CD14-positive monocyte (primary cell): ENCODE measurements around the gene EDARADD. TPM values are rescaled to one million over a fixed set of nuclear protein-coding genes. Genes with fewer than 3 reads are reported as not detected.
A peak's percentile ranks its signal among the peaks of the same experiment; 100 is the strongest.
"Not testable (repeated sequence)": the region's sequence is repeated elsewhere in the genome, so short reads cannot be mapped to it uniquely, and the experiment has no call there.

ENCODE experiments used
- DNase-seq, 3 donors: peaks; one replicate each; pipeline ENCODE4 v3.0.0-alpha.2; 2011 to 2022
- H2AFZ ChIP-seq: 2 replicates; pipeline ENCODE4 v1.6.0; 2012; ENCODE audit warnings: mild to moderate bottlenecking, low read depth, low read length, inconsistent platforms; ENCODE audit not compliant: insufficient read depth, poor library complexity, severe bottlenecking
- H3K27ac ChIP-seq, 2 donors: 1 replicate in 1 of 2; 2 replicates in 1 of 2; pipeline ENCODE4 v1.5.1; 2012 to 2013; ENCODE audit warnings: low read length in 2 of 2, control low read depth in 1 of 2, inconsistent platforms in 1 of 2, low read depth in 1 of 2, mild to moderate bottlenecking in 1 of 2
- H3K27me3 ChIP-seq, 2 donors: one replicate each; pipeline versions ENCODE4 v1.6.0 to v1.6.1; 2011 to 2013; ENCODE audit warnings: low read length in 2 of 2; ENCODE audit not compliant: control insufficient read depth in 2 of 2, insufficient read depth in 2 of 2
- H3K36me3 ChIP-seq, 2 donors: replicated peaks in 1 of 2; 1 replicate in 1 of 2; 2 replicates in 1 of 2; pipeline versions ENCODE4 v1.5.1 to v1.6.1; 2012 to 2013; ENCODE audit warnings: low read length in 2 of 2, control low read depth in 1 of 2, inconsistent platforms in 1 of 2, mild to moderate bottlenecking in 1 of 2; ENCODE audit not compliant: insufficient read depth in 2 of 2, control insufficient read depth in 1 of 2
- H3K4me1 ChIP-seq, 2 donors: 1 replicate in 1 of 2; 2 replicates in 1 of 2; pipeline versions ENCODE4 v1.5.1 to v1.6.1; 2012 to 2013; ENCODE audit warnings: low read length in 2 of 2, control low read depth in 1 of 2, inconsistent platforms in 1 of 2, mild to moderate bottlenecking in 1 of 2, moderate library complexity in 1 of 2; ENCODE audit not compliant: insufficient read depth in 2 of 2, control insufficient read depth in 1 of 2
- H3K4me2 ChIP-seq: replicated peaks from 2 replicates; pipeline ENCODE3; 2012; ENCODE audit warnings: low read length, moderate library complexity, mild to moderate bottlenecking; ENCODE audit not compliant: poor library complexity, severe bottlenecking; ENCODE audit errors: extremely low read depth
- H3K4me3 ChIP-seq, 3 experiments: fragments of 200-600 bp in 1 of 3; sonication (generic) in 1 of 3; replicated peaks in 1 of 3; 1 replicate in 2 of 3; 2 replicates in 1 of 3; pipeline ENCODE4 v1.5.1; 2011 to 2013; ENCODE audit warnings: low read length in 3 of 3, mild to moderate bottlenecking in 3 of 3, control low read depth in 2 of 3, low read depth in 2 of 3, inconsistent platforms in 1 of 3, moderate library complexity in 1 of 3
- H3K79me2 ChIP-seq: 2 replicates; pipeline ENCODE4 v1.6.0; 2012; ENCODE audit warnings: mild to moderate bottlenecking, control low read depth, inconsistent platforms, low read length, moderate library complexity; ENCODE audit not compliant: insufficient read depth
- H3K9ac ChIP-seq: 2 replicates; pipeline ENCODE4 v1.6.0; 2017; ENCODE audit warnings: low read length, mild to moderate bottlenecking; ENCODE audit not compliant: insufficient read depth, poor library complexity, severe bottlenecking
- H3K9me3 ChIP-seq, 2 donors: replicated peaks in 1 of 2; 1 replicate in 1 of 2; 2 replicates in 1 of 2; pipeline versions ENCODE4 v1.5.1 to v1.6.1; 2012 to 2013; ENCODE audit warnings: low read length in 2 of 2, control low read depth in 1 of 2; ENCODE audit not compliant: control insufficient read depth in 1 of 2, insufficient read depth in 1 of 2
- H4K20me1 ChIP-seq: 2 replicates; pipeline ENCODE4 v1.6.0; 2012; ENCODE audit warnings: mild to moderate bottlenecking, low read length, control low read depth, moderate library complexity; ENCODE audit not compliant: insufficient read depth
- H3K27ac Mint-ChIP-seq, 7 donors: one replicate each; pipeline ENCODE4 v1.8.0; 2020; ENCODE audit warnings: mild to moderate bottlenecking in 7 of 7, mixed read lengths in 7 of 7, moderate library complexity in 6 of 7, inconsistent platforms in 2 of 7
- H3K27me3 Mint-ChIP-seq, 3 donors: one replicate each; pipeline ENCODE4 v1.8.0; 2021 to 2022; ENCODE audit warnings: low read depth in 3 of 3, mild to moderate bottlenecking in 3 of 3, mixed read lengths in 3 of 3, moderate library complexity in 3 of 3, inconsistent platforms in 1 of 3
- H3K36me3 Mint-ChIP-seq, 2 donors: one replicate each; pipeline ENCODE4 v1.8.0; 2020; ENCODE audit warnings: mixed read lengths in 2 of 2, inconsistent platforms in 1 of 2, mild to moderate bottlenecking in 1 of 2
- H3K4me1 Mint-ChIP-seq: one replicate; pipeline ENCODE4 v1.8.0; 2020; ENCODE audit warnings: mild to moderate bottlenecking, mixed read lengths
- H3K4me3 Mint-ChIP-seq, 2 donors: one replicate each; pipeline ENCODE4 v1.8.0; 2020; ENCODE audit warnings: mild to moderate bottlenecking in 2 of 2, mixed read lengths in 2 of 2, moderate library complexity in 1 of 2
- H3K9me3 Mint-ChIP-seq, 7 donors: one replicate each; pipeline ENCODE4 v1.8.0; 2020 to 2022; ENCODE audit warnings: mixed read lengths in 7 of 7, mild to moderate bottlenecking in 6 of 7, moderate library complexity in 6 of 7, inconsistent platforms in 2 of 7
- WGBS: methylation state at CpG from one replicate; pipeline ENCODE4 v1.1.5; 2013; ENCODE audit warnings: missing lambda C conversion rate; ENCODE audit not compliant: insufficient coverage; 5-methylcytosine and 5-hydroxymethylcytosine counted together
- intact Hi-C, 2 donors: fragments of 100-400 bp; cut with micrococcal nuclease; formaldehyde crosslinking; loops; one replicate each; pipeline versions ENCODE4 v1.15.0 to v1.15.1; 2023
- polyA plus RNA-seq, 3 donors: library from polyadenylated mRNA; depleted of rRNA in 1 of 3; unstranded in 2 of 3; stranded (reverse) in 1 of 3; fragments of 300-500 nt in 2 of 3; fragments of >200 nt in 1 of 3; fragmentation: Illumina TruSeq in 2 of 3; gene quantifications; 1 replicate in 2 of 3; 2 replicates in 1 of 3; pipeline ENCODE4 v1.2.3, GENCODE V29; 2012 to 2021
- TF ChIP-seq, protein P1 (sequence below): fragments of 200-600 bp; IDR thresholded peaks from one replicate; pipeline ENCODE4 v1.8.0; 2022; ENCODE audit warnings: antibody characterized with exemption, mild to moderate bottlenecking

The EDARADD gene
- polyA plus RNA-seq, 3 donors = not detected

DNA sequence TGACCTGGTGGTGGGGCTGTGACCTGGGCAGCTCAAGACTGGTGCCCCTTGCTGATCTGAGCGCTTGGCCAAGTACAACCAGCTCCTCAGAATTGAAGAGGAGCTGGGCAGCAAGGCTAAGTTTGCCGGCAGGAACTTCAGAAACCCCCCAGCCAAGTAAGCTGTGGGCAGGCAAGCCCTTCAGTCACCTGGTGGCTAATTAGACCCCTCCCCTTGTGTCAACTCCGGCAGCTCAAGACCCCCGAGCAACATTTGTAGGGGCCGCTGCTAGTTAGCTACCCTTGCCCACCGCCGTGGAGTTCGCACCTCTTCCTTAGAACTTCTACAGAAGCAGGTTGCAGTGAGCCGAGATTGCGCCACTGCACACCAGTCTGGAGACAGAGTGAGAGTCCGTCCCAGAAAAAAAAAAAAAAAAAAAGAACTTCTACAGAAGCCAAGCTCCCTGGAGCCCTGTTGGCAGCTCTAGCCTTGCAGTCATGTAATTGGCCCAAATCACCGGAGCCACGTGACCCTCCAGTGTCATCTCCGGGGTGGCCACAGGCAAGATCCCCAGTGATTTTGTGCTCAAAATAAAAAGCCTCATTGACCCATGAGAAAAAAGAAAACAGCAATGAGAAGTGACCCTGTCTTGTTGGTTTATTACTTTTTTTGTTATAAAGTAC, 90.4 kb downstream of the EDARADD start:
- Histone ChIP-seq H3K36me3 (no peaks in the 10 kb centered on the region), H3K4me1 (no peaks in the 10 kb centered on the region), H2AFZ (no peak overlapping the region), H3K79me2 (no peaks in the 10 kb centered on the region), H3K4me2 (no peak overlapping the region), H4K20me1 (no peaks in the 10 kb centered on the region), H3K9me3 (no peaks in the 10 kb centered on the region), H3K27me3 (no peaks in the 10 kb centered on the region), H3K9ac (no peak overlapping the region), H3K27ac (no peak overlapping the region), H3K4me3 (no peak overlapping the region)
- Mint-ChIP-seq H3K4me1 (no peaks in the 10 kb centered on the region), H3K4me3 (no peak overlapping the region), H3K36me3 (no peaks in the 10 kb centered on the region), H3K27me3 (peaks cover 0 to under 1% (median 0%) of the 10 kb centered on the region in 3 donors), H3K27ac (peak overlapping the region in 1 of 7 donors; percentile 57), H3K9me3 (no peaks in the 10 kb centered on the region)
- TF ChIP-seq, protein P1, sequence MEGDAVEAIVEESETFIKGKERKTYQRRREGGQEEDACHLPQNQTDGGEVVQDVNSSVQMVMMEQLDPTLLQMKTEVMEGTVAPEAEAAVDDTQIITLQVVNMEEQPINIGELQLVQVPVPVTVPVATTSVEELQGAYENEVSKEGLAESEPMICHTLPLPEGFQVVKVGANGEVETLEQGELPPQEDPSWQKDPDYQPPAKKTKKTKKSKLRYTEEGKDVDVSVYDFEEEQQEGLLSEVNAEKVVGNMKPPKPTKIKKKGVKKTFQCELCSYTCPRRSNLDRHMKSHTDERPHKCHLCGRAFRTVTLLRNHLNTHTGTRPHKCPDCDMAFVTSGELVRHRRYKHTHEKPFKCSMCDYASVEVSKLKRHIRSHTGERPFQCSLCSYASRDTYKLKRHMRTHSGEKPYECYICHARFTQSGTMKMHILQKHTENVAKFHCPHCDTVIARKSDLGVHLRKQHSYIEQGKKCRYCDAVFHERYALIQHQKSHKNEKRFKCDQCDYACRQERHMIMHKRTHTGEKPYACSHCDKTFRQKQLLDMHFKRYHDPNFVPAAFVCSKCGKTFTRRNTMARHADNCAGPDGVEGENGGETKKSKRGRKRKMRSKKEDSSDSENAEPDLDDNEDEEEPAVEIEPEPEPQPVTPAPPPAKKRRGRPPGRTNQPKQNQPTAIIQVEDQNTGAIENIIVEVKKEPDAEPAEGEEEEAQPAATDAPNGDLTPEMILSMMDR = no peak
- DNase-seq = no peak
- intact Hi-C loops = no loop called here
- WGBS = 92% methylated on average over 11 of the region's 14 CpGs

DNA sequence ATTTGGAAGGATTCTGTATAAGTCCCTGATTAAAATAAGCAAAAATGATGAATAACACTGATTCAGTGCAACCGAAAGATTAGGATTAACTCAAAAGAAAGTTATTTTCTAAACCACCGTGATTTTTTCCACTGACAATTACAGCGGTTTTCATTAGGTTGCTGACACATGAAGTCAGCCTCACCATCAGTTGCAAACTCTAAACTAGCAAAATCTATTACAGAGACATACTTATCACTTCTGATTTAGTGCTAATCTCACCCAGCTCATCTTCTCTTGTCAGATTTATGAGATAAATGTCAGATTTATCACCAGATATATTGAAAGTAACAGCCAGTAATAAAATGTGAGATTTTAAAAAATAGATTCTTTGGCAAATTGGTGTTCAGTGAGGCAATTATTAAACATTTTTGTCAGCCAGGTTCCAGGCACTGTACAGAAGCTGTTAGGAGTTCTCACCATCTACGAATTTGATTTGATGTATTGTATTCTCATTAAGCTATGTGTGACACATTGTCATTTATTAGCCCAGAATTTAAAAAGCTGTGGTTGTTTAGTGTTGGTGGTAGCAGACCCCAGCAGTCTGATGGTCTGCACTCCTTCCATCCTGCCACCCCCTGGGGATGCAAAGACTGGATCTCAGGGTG, 92.4 kb downstream of the EDARADD start:
- H3K27ac Mint-ChIP-seq = peak overlapping the region in 1 of 7 donors; percentile 51
- no peak overlapping the region for H3K4me2 ChIP-seq
- H2AFZ ChIP-seq = no peak overlapping the region
- peaks cover 11 to 12% of the 10 kb centered on the region in 2 donors for H3K4me1 ChIP-seq
- no peak for DNase-seq
- H3K9me3 Mint-ChIP-seq = no peaks in the 10 kb centered on the region
- no peak overlapping the region for H3K27ac ChIP-seq
- H3K27me3 ChIP-seq = no peaks in the 10 kb centered on the region
- no peaks in the 10 kb centered on the region for H3K9me3 ChIP-seq
- WGBS = 92% methylated on average over 4 of the region's 4 CpGs
- TF ChIP-seq, protein P1 = no peak
- no peak overlapping the region for H3K4me3 Mint-ChIP-seq
- no peaks in the 10 kb centered on the region for H3K36me3 ChIP-seq
- no peak overlapping the region for H3K9ac ChIP-seq
- peaks cover 11% of the 10 kb centered on the region for H3K4me1 Mint-ChIP-seq
- no peaks in the 10 kb centered on the region for H4K20me1 ChIP-seq
- no peak overlapping the region for H3K4me3 ChIP-seq
- intact Hi-C loops = loop anchor here in 1 of 2 donors (5.0 kb wide), 1 partner anchor 379 kb away; no protein-coding TSS in a partner anchor
- no peaks in the 10 kb centered on the region for H3K79me2 ChIP-seq
- H3K36me3 Mint-ChIP-seq = no peaks in the 10 kb centered on the region
- peaks cover 0 to 4% (median 3%) of the 10 kb centered on the region in 3 donors for H3K27me3 Mint-ChIP-seq

DNA sequence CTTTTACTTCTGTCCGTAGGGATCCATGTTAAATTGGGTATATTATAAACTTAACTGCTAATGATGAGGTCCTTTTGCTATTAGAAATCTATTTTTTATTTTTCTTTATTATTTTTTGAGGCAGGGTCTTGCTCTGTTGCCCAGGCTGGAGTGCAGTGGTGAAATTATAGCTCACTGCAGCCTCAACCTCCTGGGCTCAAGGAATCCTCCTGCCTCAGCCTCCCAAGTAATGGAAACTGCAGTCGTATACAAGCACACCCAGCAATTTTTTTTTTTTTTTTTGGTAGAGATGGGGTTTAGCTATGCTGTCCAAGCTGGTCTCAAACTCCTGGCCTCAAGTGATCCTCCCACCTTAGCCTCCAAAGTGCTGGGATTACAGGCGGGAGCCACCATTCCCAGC, 95.1 kb downstream of the EDARADD start:
- not testable (repeated sequence) for H3K27ac ChIP-seq, H3K27ac Mint-ChIP-seq, H3K9me3 ChIP-seq, H3K4me2 ChIP-seq, H3K4me3 Mint-ChIP-seq, DNase-seq, H2AFZ ChIP-seq, H3K9ac ChIP-seq, H3K9me3 Mint-ChIP-seq, H3K36me3 Mint-ChIP-seq, H3K36me3 ChIP-seq, H4K20me1 ChIP-seq, H3K79me2 ChIP-seq, H3K27me3 ChIP-seq, H3K4me3 ChIP-seq
- intact Hi-C loops = loop anchor here in 1 of 2 donors (5.0 kb wide), 1 partner anchor 382 kb away; no protein-coding TSS in a partner anchor
- WGBS = no CpG with 5 or more reads among the region's 3 CpGs
- Mint-ChIP-seq H3K27me3 (peaks cover 6 to 15% (median 11%) of the 10 kb centered on the region in 3 donors), H3K4me1 (peaks cover 14% of the 10 kb centered on the region)
- H3K4me1 ChIP-seq = peaks cover 11 to 12% of the 10 kb centered on the region in 2 donors
